HG02763 (cell line): ENCODE data around the gene UHRF2.
"Not testable (repeated sequence)": the region's sequence is repeated elsewhere in the genome, so short reads cannot be mapped to it uniquely, and the experiment has no call there.

ENCODE experiments used
- ATAC-seq: cut with Tn5 transposase; IDR thresholded peaks from one replicate; pipeline ENCODE4 v1.9.1; 2021; ENCODE audit warnings: mild to moderate bottlenecking, moderate library complexity; ENCODE audit not compliant: unreplicated experiment

The UHRF2 gene

GRCh38 chr9:6484210-6484609 is 71.2 kb downstream of the UHRF2 start:
- no peak for ATAC-seq

DNA sequence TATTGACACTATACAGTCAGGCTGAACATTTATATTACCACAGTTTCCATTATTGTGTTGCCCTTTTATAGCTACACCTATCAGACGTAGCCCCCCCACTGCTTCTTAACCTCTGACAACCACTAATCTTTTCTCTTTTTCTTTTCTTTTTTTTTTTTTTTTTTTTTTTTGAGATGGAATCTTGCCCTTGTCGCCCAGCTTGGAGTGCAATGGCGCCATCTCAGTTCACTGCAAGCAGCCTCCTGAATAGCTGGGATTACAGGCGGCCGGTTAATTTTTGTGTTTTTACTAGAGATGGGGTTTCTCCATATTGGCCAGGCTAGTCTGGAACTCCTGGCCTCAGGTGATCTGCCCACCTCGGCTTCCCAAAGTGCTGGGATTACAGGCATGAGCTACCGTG is 75.4 kb downstream of the UHRF2 start:
- ATAC-seq, result no peak

GRCh38 chr9:6489099-6489498 is 76.1 kb downstream of the UHRF2 start:
- no peak for ATAC-seq

GRCh38 chr9:6490863-6491262 is 77.9 kb downstream of the UHRF2 start:
- no peak for ATAC-seq

- ATAC-seq, result no peak
Observed at GRCh38 chr9:6495466-6495865, 82.5 kb downstream of the UHRF2 start.

DNA sequence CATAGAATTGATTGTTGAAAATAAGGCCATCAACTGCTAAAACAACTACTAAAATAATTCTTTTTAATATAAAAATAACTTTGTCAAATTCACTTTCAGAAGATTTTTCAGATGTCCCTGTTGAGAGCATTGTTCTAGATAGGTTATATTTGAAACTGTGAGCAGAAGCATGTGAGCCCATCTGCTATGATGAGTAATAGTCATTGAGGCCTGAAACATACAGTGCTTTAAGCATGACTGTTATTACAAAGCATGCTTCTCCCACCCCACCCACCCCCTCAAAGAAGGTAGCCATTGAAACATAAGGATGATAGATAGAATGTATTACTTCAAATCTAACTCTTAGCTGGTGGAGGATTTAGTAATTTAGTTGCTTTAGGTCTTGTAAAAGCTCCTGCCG is 86.0 kb downstream of the UHRF2 start:
- no peak for ATAC-seq

- no peak for ATAC-seq
Observed at GRCh38 chr9:6501526-6502210, 88.7 kb downstream of the UHRF2 start.

DNA sequence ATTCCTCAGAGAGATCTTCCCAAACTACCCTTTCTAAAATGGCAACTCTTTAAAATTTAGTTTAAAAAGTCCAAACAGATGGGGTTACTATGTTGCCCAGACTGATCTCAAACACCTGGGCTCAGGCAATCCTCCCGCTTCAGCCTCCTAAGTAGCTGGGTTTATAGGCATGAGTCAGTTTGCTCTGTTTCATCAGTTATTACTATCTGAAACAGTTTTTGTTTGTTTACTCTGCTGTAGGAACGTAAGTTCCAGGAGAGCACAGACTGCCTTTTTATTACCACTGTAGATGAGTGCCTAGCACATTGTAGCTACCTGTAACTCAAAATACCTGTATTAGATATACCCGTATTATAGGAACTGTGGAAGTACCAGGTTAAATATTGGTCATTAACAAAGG is 89.4 kb downstream of the UHRF2 start:
- no peak for ATAC-seq

- no peak for ATAC-seq
Observed at GRCh38 chr9:6506571-6506970, 93.6 kb downstream of the UHRF2 start.

DNA sequence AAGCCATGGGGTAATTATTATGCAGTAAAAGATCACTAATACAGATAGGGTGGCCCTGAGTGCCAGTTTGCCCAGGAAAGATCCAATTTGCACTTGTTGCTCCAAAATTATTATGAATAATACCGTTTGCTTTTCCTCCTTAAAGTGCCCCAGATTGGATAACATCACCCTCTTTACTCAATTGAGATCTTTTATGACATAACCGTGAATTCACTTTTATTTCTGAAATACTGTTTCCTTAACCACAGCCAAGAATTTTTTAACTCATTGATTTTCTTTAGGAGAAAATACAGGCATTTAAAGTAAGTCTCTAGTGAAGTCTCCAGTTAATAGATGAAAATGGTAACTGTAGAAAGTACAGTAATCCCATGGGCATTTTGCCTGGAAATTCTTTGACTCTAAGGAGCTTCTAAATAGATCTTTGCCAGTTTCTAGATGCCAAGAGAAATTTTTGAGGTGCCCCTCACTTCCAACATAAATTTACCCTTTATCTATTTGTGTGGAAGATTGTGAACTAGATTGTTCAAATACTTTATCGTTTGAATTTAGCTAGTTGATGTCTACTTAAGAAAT is 99.2 kb downstream of the UHRF2 start:
- no peak for ATAC-seq

DNA sequence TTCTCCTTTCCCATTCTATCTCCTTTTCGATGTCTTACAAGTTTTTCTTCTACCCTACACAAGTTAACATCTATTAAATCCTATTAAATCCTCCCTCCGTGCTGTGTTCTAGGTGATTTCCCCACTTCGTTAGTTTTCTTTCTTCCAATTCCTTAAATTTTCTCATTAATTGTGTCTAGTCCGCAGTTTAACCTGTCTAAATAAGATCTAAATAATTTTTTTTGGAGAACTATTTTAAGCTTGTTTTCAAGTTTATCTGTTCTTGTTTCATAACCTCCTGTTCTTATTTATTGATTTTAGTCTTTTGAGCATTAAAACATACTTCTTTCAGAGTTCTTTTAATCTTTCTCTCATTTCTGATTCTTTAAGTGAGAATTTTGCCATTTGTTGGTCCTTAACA is 109.3 kb downstream of the UHRF2 start:
- ATAC-seq, result no peak

DNA sequence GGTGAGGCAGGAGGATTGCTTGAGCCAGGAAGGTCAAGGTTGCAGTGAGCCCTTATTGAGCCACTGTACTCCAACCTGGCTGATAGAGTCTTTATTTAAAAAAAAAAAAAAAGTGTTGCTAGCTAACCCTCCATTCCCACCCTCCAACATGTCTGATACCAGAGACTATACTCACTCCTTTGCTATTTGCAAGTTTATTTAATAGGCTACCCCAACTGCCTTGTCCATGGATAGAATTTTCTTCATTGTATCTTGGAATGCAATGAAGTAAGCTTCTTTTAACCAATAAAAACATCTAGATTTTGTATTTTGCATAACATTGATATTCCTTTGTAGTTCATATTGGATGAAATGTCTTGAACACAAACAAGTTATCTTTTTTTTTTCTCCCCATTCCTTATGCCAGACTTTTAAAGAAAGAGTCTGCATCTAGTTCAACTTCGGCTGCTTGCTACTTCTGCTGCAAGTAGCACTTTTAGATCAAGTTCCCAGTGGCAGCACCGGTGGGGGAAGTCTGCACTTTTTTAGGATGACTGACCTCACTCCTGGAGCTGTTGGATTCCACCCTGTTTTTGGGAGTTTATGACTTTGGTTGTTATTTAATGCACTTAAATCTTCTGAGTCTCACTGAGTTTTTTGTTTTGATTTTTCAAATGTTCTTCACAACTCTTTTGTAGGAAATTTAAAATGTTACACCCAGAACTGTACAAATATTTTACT is 112.5 kb downstream of the UHRF2 start:
- no peak for ATAC-seq

- ATAC-seq, result no peak
Observed at GRCh38 chr9:6535594-6535993, 122.6 kb downstream of the UHRF2 start.

DNA sequence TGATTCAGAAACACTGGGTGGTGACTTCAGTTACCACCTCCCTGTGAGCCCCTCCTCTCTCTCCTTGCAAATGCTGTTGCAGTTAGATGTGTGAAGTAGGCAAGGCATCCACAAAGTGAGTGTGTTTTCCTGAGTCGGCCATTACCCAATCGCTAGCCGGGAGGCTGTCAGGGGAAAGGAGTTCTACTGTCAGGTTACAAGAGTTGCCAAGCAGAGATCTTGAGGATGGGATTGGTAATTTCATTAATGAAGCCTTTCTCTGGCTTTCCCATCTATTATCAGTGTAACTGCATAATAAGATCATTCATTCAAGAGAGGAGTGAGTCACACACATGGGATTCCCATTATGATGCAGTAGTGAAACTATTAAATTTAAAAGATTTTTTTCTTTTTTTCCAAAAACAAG is 125.7 kb downstream of the UHRF2 start:
- ATAC-seq, result no peak

GRCh38 chr9:6542617-6543016 is 129.6 kb downstream of the UHRF2 start:
- ATAC-seq, result not testable (repeated sequence)

DNA sequence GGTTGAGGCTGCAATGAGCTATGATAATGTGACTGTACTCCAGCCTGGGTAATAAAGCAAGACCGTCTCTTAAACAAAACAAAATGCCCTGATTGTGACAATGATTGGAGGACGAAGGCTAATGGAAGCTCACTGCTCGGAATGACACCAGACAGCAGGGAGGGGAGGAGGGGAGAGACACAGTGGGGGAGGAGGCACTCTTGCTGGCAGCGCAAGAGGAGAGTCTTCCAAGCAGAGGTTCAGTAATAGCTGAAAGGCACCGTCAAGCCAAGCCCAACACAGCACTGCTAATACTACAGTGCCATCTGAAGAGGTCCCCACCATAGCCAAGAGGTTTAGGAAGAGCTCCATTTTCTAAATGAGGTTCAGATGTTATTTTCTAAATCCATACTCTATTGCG is 130.2 kb downstream of the UHRF2 start:
- no peak for ATAC-seq

DNA sequence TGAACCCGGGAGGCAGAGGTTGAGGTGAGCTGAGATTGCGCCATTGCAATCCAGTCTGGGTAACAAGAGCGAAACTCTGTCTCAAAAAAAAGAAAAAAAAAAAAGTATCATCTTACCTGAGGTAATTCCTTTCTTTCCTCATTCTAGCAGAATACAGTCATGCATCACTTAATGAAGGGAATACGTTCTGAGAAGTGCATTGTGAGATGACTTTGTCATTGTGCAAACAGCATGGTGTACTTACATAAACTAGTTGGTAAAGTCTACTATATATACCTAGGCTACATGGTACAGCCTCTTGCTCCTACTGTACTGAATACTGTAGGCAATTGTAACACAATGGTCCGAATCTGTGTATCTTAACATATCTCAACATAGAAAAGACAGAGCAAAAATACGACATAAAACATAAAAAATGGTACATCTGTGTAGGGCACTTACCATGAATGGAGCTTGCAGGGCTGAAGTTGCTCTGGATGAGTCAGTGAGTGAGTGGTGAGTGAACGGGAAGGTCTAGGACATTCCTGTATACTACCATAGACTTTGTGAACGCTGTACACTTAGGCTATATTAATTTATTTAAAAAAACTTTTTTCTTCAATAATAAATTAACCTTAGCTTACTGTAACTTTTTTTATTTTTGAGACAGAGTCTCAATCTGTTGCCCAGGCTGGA is 132.2 kb downstream of the UHRF2 start:
- ATAC-seq, result no peak

DNA sequence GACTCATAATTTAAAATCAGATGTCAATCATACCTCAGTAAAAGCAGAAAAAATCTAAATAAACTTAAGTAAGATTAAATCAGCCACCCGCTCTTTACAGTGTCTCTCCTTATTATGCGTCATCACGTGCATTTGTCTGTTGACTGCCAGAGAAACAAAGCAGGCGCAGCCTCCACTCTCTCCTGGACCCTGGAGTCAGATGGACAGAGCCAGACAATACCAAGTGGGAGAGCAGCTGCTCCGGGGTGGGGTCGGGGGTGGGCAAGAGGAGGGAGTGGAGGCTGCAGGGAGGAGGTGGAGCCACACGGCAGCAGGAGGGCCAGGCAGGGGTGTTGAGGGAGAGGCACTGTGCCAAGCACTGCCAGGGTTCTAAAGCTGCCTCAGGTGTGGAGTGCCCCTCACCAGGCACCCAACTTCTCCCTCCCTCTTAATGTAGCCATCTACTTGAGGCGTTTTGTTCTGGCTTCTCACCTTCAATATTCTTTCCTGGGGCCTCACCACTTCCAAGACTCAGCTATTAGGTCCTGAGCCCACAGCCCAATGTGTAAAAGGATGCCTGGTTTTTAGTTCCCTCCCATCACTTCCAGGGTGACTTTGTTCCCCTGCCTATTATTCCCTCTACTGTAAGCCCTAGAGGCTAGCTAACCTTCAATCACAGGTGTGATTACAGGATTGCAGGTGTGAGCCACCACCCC is 136.3 kb downstream of the UHRF2 start:
- no peak for ATAC-seq

- no peak for ATAC-seq
Observed at GRCh38 chr9:6551136-6551535, 138.1 kb downstream of the UHRF2 start.

DNA sequence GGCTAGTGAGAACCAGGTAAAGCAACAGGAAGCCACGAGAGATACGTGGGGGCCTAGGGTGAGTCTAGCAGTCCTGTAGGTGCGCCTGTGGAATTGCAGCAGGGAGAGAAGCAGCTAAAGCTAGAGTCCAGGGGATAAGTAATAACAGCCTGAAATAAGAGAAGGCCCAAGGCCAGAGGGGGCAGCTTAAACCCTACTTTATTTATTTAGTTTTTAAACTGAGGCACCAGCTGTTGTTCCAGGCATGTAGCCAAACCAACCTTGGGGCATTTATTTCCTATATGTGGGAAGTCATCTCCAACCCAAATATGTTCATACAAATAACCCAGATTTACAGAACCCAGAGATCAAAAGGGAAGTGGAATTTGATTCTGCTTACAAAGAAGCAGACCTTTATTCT is 139.0 kb downstream of the UHRF2 start:
- no peak for ATAC-seq

GRCh38 chr9:6552498-6553121 is 139.6 kb downstream of the UHRF2 start:
- ATAC-seq, result no peak
